Fibroblast of villous mesenchyme (primary cell): Measurements from ENCODE around the gene RAPGEF1. TPM values are rescaled to one million over a fixed set of nuclear protein-coding genes. Genes with fewer than 3 reads are reported as not detected.
"Not testable (repeated sequence)": the region's sequence is repeated elsewhere in the genome, so short reads cannot be mapped to it uniquely, and the experiment has no call there.

Experiments
- DNase-seq: peaks from one replicate; pipeline ENCODE4 v3.0.0-alpha.2; 2010; ENCODE audit warnings: low read depth
- H3K4me3 ChIP-seq: 2 replicates; pipeline ENCODE4 v1.5.1; 2011; ENCODE audit warnings: low read depth, mild to moderate bottlenecking, low read length
- total RNA-seq: library from RNA; depleted of rRNA; stranded (reverse); fragments of >200 nt; gene quantifications from 2 replicates; pipeline ENCODE4 v1.2.3, GENCODE V29; 2012
- TF ChIP-seq, protein P1 (sequence below): IDR thresholded peaks from 2 replicates; pipeline ENCODE4 v1.5.1; 2012; ENCODE audit warnings: low read depth, mild to moderate bottlenecking, low read length; ENCODE audit not compliant: insufficient read depth

Gene RAPGEF1
- total RNA-seq, 1 donor = 22.9 TPM

DNA sequence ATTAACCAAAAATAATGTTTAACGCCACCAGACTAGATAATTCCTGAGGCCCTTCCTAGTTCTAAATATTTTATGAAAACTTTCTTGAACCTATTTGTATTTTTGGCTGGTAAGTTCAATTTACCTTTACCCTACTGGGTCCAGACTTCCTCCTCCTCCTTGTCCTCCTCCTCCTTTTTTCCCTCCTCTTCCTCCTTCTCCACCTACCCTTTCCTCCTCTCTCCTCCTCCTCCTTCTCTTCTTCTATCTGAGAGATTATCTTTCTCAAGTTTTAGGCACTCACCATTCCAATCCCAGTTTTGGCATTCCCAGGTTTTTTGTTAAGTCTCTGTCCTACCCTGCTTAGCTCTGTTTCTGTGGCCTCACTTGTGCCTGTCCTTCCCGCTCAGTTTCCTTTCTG, 24.7 kb upstream of the RAPGEF1 start:
- H3K4me3 ChIP-seq = no peak overlapping the region
- DNase-seq = no peak
- TF ChIP-seq, protein P1, sequence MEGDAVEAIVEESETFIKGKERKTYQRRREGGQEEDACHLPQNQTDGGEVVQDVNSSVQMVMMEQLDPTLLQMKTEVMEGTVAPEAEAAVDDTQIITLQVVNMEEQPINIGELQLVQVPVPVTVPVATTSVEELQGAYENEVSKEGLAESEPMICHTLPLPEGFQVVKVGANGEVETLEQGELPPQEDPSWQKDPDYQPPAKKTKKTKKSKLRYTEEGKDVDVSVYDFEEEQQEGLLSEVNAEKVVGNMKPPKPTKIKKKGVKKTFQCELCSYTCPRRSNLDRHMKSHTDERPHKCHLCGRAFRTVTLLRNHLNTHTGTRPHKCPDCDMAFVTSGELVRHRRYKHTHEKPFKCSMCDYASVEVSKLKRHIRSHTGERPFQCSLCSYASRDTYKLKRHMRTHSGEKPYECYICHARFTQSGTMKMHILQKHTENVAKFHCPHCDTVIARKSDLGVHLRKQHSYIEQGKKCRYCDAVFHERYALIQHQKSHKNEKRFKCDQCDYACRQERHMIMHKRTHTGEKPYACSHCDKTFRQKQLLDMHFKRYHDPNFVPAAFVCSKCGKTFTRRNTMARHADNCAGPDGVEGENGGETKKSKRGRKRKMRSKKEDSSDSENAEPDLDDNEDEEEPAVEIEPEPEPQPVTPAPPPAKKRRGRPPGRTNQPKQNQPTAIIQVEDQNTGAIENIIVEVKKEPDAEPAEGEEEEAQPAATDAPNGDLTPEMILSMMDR = no peak

DNA sequence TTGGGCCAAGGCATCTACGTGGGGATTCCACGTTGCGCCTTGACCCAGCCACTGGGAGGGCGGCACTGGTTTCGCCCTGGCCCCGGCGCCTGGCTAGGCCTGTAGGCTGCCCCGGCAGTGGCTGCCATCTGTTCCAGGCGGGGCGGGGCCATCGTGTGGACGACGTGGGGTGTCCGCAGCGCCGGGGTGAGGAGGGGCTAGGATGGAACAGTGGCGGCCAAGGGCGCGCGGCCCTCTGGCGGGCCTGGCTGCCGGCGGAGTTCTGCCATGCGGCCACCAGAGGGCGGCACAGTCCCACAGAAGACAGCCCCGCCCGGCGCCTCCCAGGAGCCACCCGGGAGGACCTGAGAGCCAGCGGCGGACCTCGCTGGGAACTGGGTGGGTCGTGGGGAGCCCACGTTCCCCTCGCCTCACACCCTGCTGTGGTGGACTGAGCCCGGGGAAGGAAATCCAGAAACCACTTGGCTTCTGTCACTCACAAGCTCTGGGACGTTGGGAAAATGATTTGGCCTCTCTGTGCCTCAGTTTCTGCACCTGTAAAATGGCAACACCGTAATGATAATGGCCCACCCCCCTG, 22.6 kb upstream of the RAPGEF1 start:
- TF ChIP-seq, protein P1 = peak; percentile 75
- H3K4me3 ChIP-seq = no peak overlapping the region
- peak; percentile 57 for DNase-seq

DNA sequence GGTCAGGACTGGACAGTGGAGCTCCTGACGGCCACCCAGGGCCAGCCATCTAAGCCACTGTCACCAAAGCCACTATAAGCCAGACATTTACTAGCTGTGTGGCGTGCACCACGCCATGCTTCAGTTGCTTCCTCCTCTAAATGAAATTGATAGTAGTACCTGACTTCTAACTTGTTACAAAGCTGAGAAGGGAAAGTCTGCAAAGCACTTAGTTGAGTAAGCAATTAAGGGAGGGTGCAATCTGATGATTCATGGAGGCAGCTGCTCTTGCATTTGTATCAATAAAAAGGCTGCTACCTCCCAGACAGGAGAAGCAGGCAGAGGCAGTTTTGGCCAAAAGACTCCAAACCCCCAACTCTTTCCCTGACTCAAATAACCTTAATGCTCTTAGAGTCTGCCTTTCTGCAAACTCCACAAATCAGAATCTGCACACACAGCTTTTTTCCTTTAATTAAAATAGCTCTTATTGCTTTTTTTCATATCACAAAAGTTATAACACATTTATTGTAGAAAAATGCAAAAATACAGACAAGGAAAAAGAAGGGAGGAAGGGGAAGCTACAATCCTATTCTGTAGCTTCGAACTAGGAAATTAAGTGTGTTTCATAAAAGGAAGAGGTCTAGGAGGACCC, 19.3 kb upstream of the RAPGEF1 start:
- DNase-seq = peak; percentile 25
- TF ChIP-seq, protein P1 = no peak

DNA sequence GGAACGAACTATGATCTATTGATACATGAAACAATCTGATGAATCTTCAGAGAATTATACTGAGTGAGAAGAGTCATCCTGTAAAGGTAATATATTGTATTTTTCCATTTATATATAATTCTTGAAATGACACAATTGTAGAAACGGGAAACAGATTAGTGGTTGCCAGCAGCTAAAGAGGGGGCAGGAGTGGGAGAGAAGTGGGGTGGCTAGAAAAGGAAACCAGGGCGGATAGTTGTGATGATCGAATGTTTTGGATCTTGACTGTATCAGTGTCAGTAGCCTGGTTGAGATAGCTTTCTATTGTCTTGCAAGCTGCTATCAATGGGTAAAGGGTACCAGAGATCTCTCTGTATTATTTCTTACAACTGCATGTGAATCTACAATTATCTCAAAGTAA, 17.7 kb upstream of the RAPGEF1 start:
- no peak overlapping the region for H3K4me3 ChIP-seq
- TF ChIP-seq, protein P1 = no peak
- DNase-seq = no peak

More for the DNA sequence above, 19.3 kb upstream of the RAPGEF1 start:
- H3K4me3 ChIP-seq = no peak overlapping the region

DNA sequence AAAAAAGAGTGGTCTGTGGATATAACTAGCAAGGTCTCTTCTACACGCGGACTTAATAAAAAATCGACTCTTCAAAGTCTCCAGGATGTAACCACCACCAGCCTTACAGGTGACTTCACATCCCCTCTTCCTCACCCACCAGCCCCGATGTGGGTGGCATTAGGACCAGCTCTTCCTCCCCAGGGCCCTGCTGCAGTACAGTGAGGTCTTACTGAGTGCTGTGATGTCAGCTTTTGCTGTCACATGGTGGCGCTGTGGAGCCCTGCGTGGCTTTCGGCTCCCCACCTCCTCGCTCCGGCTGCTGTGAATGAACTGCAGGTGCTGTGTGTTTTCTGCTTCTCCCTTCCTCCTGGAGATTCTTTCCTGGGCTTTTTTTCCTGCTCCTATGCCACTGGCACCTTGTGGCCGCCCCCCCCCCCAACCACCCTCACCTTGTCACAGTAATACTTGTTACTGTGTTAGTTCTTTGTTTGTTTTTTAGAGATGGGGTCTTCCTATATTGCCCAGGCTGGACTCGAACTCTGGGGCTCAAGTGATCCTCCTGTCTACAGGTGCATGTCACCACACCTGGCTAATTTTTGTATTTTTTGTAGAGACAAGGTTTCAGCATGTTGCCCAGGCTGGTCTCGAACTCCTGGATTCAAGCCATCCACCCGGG, 15.8 kb upstream of the RAPGEF1 start:
- TF ChIP-seq, protein P1 = peak; percentile 79
- DNase-seq = peak; percentile 76
- no peak overlapping the region for H3K4me3 ChIP-seq

DNA sequence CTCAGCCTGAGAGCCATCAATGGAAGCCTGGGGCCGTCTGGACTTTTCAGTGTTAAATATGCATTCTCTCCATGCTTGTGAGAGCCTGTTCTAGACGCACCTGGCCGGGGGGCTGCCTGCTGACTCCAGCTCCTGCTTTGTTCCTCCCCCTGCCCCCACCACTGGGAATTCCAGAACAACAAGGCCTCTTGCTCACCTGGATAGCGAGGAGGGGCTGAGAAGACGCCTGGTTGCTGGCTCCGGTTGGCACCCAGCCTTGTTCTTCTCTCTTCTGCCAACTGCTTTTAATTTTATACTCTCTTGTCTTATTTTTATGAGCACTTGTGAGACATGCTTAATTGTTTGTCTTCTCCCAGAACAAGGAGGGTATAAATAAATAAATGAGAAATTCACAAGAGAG, 15.0 kb upstream of the RAPGEF1 start:
- DNase-seq = no peak
- H3K4me3 ChIP-seq = no peak overlapping the region
- TF ChIP-seq, protein P1 = no peak

DNA sequence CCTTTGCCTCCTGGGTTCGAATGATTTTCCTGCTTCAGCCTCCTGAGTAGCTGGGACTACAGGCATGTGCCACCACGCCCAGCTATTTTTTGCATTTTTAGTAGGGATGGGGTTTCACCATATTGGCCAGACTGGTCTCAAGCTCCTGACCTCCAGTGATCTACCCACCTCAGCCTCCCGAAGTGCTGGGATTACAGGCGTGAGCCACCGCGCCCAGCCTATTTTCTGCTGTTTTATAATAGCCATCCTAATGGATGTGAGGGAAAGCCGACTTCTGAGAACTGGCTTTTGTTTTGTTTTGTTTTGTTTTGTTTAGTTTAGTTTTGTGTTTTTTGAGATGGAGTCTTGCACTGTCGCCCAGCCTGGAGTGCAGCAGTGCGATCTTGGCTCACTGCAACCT, 13.9 kb upstream of the RAPGEF1 start:
- H3K4me3 ChIP-seq, DNase-seq: not testable (repeated sequence)
